ENCODE data around the gene SLC15A5. TPM values are rescaled to one million over a fixed set of nuclear protein-coding genes. Genes with fewer than 3 reads are reported as not detected.

Gene SLC15A5
- total RNA-seq, 2 donors from 2014 or later: not detected

DNA sequence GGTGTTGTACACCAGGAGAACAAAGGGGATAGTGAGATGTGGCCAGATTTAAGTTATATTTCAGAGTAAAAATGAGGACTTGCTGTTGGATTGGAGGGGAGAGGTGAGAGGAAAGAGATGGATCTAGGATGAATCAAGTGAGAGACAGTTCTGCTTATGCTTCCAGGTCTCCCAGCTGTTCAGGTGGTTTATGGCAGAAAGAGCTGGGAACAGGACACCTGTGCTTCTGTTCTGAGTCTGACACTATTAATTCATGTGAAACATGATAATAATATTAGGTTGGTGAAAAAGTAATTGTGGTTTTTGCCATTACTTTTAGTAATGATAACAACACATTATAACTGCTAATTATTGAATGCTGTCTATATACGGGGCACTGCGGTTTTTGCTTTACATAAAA lies 55.7 kb downstream of the SLC15A5 start:
- Histone ChIP-seq H3K27ac (no peak overlapping the region), H3K4me1 (ENCODE audit: control insufficient read depth in 1 of 2, low read depth in 2 of 2) (no peaks in the 10 kb centered on the region), H3K9me3 (no peaks in the 10 kb centered on the region), H3K4me3 (no peak overlapping the region), H3K36me3 (no peaks in the 10 kb centered on the region), H3K27me3 (replicated peaks; ENCODE audit: insufficient read depth) (no peaks in the 10 kb centered on the region)
- ATAC-seq (ENCODE audit: insufficient number of reproducible peaks, low FRiP score, low read depth) (no peak), DNase-seq (ENCODE audit: low spot score) (no peak)
- TF ChIP-seq, protein P1, sequence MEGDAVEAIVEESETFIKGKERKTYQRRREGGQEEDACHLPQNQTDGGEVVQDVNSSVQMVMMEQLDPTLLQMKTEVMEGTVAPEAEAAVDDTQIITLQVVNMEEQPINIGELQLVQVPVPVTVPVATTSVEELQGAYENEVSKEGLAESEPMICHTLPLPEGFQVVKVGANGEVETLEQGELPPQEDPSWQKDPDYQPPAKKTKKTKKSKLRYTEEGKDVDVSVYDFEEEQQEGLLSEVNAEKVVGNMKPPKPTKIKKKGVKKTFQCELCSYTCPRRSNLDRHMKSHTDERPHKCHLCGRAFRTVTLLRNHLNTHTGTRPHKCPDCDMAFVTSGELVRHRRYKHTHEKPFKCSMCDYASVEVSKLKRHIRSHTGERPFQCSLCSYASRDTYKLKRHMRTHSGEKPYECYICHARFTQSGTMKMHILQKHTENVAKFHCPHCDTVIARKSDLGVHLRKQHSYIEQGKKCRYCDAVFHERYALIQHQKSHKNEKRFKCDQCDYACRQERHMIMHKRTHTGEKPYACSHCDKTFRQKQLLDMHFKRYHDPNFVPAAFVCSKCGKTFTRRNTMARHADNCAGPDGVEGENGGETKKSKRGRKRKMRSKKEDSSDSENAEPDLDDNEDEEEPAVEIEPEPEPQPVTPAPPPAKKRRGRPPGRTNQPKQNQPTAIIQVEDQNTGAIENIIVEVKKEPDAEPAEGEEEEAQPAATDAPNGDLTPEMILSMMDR (IDR thresholded peaks at IDR 0.05): no peak

DNA sequence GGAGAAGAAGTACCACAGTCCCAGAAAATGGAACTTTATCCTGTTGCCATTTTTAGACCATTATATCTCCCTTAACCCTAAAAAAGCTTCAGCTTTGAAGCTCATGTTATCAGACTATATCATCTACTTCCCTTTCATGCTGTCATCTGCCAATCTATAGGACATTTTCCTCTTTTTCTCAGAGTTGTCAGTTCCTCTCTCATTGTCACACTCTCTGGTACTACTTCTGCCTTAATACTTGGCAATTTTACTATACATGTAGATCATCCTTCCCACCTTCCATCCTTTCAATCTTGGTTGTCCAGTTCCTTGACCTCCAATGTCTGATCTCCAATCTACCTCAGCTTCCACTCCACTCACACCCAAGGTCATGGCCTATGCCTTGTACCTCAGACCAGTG lies 57.4 kb downstream of the SLC15A5 start:
- Histone ChIP-seq H3K27me3 (replicated peaks; ENCODE audit: insufficient read depth) (no peaks in the 10 kb centered on the region), H3K4me3 (no peak overlapping the region), H3K27ac (no peak overlapping the region), H3K9me3 (no peaks in the 10 kb centered on the region), H3K36me3 (no peaks in the 10 kb centered on the region), H3K4me1 (ENCODE audit: control insufficient read depth in 1 of 2, low read depth in 2 of 2) (no peaks in the 10 kb centered on the region)
- ATAC-seq (ENCODE audit: insufficient number of reproducible peaks, low FRiP score, low read depth) (no peak), DNase-seq (ENCODE audit: low spot score) (no peak)
- TF ChIP-seq, protein P1 (IDR thresholded peaks at IDR 0.05): no peak

DNA sequence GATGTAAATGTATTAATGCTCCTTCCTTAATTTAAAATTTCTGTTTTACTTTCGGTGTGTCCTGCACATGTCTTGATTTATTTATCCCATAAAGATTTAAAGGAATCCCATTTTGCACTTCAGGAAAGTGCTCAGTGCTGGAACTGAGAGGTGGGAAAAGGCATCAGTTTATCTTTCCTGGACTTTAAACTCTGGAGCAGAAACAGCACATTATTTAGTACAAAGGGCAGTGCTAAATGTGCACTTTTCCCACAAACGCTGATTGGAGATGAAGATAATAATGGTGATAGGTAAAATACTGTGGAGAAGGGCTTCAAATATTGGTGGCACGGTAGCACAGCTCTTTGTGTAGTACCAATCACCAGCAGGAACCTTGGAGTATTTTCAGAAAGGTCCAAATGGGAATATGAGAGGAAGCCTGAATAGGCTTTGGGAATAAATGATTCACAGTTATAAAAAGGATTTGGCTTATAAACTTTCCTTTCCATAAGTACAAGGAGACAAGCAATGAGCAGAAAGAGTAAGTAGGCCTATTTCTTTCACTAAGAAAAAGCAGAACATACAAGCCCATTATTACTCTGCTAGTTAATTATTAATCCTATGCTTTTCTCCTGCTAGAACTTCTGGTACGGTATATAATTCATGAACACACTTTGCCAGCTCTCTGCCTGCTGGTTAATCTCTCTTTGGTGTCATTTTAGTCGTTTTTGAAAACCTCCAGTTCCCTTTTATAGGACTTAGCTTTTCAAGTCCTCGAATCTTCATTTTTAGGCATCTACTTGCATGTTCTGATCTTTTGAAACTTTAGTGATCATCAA lies 58.3 kb downstream of the SLC15A5 start:
- H3K27ac ChIP-seq: no peak overlapping the region
- H3K9me3 ChIP-seq: no peaks in the 10 kb centered on the region
- no peaks in the 10 kb centered on the region for H3K36me3 ChIP-seq
- H3K27me3 ChIP-seq (replicated peaks; ENCODE audit: insufficient read depth): no peaks in the 10 kb centered on the region
- H3K4me3 ChIP-seq: no peak overlapping the region
- no peak for DNase-seq (ENCODE audit: low spot score)
- TF ChIP-seq, protein P1 (IDR thresholded peaks at IDR 0.05): no peak
- H3K4me1 ChIP-seq (ENCODE audit: control insufficient read depth in 1 of 2, low read depth in 2 of 2): no peaks in the 10 kb centered on the region
- ATAC-seq (ENCODE audit: insufficient number of reproducible peaks, low FRiP score, low read depth): no peak

DNA sequence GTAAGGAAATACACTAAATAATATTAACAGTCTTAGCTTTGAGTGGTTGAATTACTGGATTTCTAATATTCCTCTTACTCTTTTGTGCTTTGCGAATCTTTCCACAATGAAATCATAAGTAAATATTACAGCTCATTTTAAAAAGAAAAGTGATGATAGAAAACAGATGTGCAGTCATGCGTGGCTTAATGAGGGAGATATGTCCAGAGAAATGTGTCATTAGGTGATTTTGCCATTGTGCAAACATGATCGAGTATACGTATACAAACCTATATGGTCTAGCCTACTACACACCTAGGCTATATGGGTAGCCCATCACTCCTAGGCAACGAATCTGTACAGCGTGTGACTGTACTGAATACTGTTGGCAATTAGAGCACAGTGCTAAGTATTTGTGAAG lies 59.3 kb downstream of the SLC15A5 start:
- Histone ChIP-seq H3K4me3 (no peak overlapping the region), H3K4me1 (ENCODE audit: control insufficient read depth in 1 of 2, low read depth in 2 of 2) (no peaks in the 10 kb centered on the region), H3K27ac (no peak overlapping the region), H3K9me3 (no peaks in the 10 kb centered on the region), H3K27me3 (replicated peaks; ENCODE audit: insufficient read depth) (no peaks in the 10 kb centered on the region), H3K36me3 (no peaks in the 10 kb centered on the region)
- ATAC-seq (ENCODE audit: insufficient number of reproducible peaks, low FRiP score, low read depth) (no peak), DNase-seq (ENCODE audit: low spot score) (no peak)
- TF ChIP-seq, protein P1 (IDR thresholded peaks at IDR 0.05): no peak

DNA sequence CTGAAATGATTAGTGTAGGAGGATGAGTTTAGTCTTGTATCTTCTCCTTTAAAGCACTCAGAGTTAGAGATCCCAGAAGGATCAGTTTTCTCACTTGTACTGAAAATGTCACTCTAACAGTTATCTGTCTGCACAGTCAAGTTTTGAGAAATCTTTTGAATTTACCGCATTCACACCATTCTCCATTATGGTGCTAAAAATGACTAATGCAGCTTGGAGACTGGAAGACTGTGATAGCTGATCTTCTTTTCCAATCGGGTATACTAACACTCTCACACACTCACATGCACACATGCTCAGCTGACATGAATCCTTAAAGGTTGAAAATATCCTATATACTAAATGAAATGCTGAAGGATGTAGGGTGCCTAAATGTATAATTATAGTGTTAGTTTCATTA lies 65.8 kb downstream of the SLC15A5 start:
- TF ChIP-seq, protein P1 (IDR thresholded peaks at IDR 0.05): no peak
- Histone ChIP-seq H3K27ac (no peak overlapping the region), H3K27me3 (replicated peaks; ENCODE audit: insufficient read depth) (no peaks in the 10 kb centered on the region), H3K4me3 (no peak overlapping the region), H3K4me1 (ENCODE audit: control insufficient read depth in 1 of 2, low read depth in 2 of 2) (no peaks in the 10 kb centered on the region), H3K36me3 (no peaks in the 10 kb centered on the region), H3K9me3 (no peaks in the 10 kb centered on the region)
- no peak for DNase-seq (ENCODE audit: low spot score)
- no peak for ATAC-seq (ENCODE audit: insufficient number of reproducible peaks, low FRiP score, low read depth)

Measured in thoracic aorta (tissue), 2 donors.